HCT116 (cell line): ENCODE measurements around the gene PLRG1. TPM values are rescaled to one million over a fixed set of nuclear protein-coding genes. Genes with fewer than 3 reads are reported as not detected.

Experiments
- ATAC-seq: fragments of 200-7000 bp; cut with Tn5 transposase; 2 replicates; pipeline ENCODE4 v1.9.1; 2020; ENCODE audit warnings: mild to moderate bottlenecking, moderate library complexity
- BruUV-seq: library from RNA; stranded (reverse); fragments of 400-500 nt; replicated peaks from 2 replicates; lab custom pipeline; 2021; lab: Mats Ljungman, UMichigan
- CTCF ChIA-PET: fragments of 300-600 bp; sonication (Branson Sonifier 250); formaldehyde crosslinking; loops from one replicate; lab custom pipeline; 2021; ENCODE audit warnings: antibody characterized with exemption; lab: Charles Lee
- POLR2A ChIA-PET: fragments of 300-600, 350-600 bp; sonication (Branson Sonifier 250); formaldehyde crosslinking; loops from one replicate; lab custom pipeline; 2021; ENCODE audit warnings: antibody characterized with exemption; lab: Charles Lee
- RAD21 ChIA-PET, 2 experiments: fragments of 300-600 bp; sonication (Branson Sonifier 250); formaldehyde crosslinking; loops; one replicate each; lab custom pipeline; 2023; ENCODE audit warnings: low total read pairs in 2 of 2; ENCODE audit not compliant: uncharacterized antibody in 2 of 2, unreplicated experiment in 2 of 2, low non-redundant PET in 1 of 2; lab: Charles Lee
- DNase-seq: peaks from one replicate; pipeline ENCODE4 v3.0.0-alpha.2; 2010; ENCODE audit warnings: low read depth, low spot score
- H2AFZ ChIP-seq: fragments of 200-600 bp; shearing (Covaris generic), sonication (generic); 2 replicates; pipeline ENCODE4 v1.6.1; 2017; ENCODE audit warnings: low read depth, mixed run types, mixed read lengths, antibody characterized with exemption, low read length; ENCODE audit not compliant: poor library complexity, severe bottlenecking
- H3K27ac ChIP-seq: 2 replicates; pipeline ENCODE4 v1.5.1; 2012; ENCODE audit warnings: low read depth, low read length
- H3K27me3 ChIP-seq: fragments of 200-600 bp; sonication (generic); 2 replicates; pipeline ENCODE4 v1.6.1; 2016; ENCODE audit warnings: mixed run types, low read length, mixed read lengths; ENCODE audit not compliant: insufficient read depth
- H3K36me3 ChIP-seq, 2 experiments: fragments of 200-500 bp in 1 of 2; fragments of 200-600 bp in 1 of 2; sonication (Bioruptor generic) in 1 of 2; sonication (generic) in 1 of 2; 2 replicates each; pipeline versions ENCODE4 v1.5.1 to v1.6.1; 2014 to 2016; ENCODE audit warnings: low read length in 2 of 2, inconsistent platforms in 1 of 2, mixed read lengths in 1 of 2, mixed run types in 1 of 2; ENCODE audit not compliant: insufficient read depth in 2 of 2, control insufficient read depth in 1 of 2
- H3K4me1 ChIP-seq, 2 experiments: fragments of 200-600 bp in 1 of 2; sonication (generic) in 1 of 2; 2 replicates each; pipeline versions ENCODE4 v1.5.1 to v1.6.1; 2012 to 2017; ENCODE audit warnings: low read length in 2 of 2, inconsistent platforms in 1 of 2, mild to moderate bottlenecking in 1 of 2, mixed read lengths in 1 of 2, mixed run types in 1 of 2, moderate library complexity in 1 of 2; ENCODE audit not compliant: insufficient read depth in 2 of 2, control insufficient read depth in 1 of 2
- H3K4me2 ChIP-seq: fragments of 200-600 bp; sonication (generic); 2 replicates; pipeline ENCODE4 v1.6.1; 2017; ENCODE audit warnings: mixed run types, low read length, mixed read lengths
- H3K4me3 ChIP-seq, 2 experiments: fragments of 200-600 bp in 1 of 2; sonication (generic) in 1 of 2; replicated peaks in 1 of 2; 2 replicates each; pipeline ENCODE4 v1.5.1; 2011 to 2016; ENCODE audit warnings: low read length in 2 of 2, control low read depth in 1 of 2, low read depth in 1 of 2, mild to moderate bottlenecking in 1 of 2, mixed read lengths in 1 of 2, mixed run types in 1 of 2
- H3K79me2 ChIP-seq: fragments of 200-600 bp; sonication (generic); 2 replicates; pipeline ENCODE4 v1.6.1; 2017; ENCODE audit warnings: mild to moderate bottlenecking, mixed run types, low read length, moderate library complexity, mixed read lengths; ENCODE audit not compliant: insufficient read depth
- H3K9ac ChIP-seq: fragments of 200-600 bp; sonication (generic); 2 replicates; pipeline ENCODE4 v1.6.1; 2016; ENCODE audit warnings: low read length, mixed read lengths
- H3K9me2 ChIP-seq: fragments of 200-600 bp; sonication (generic), shearing (Covaris generic); 2 replicates; pipeline ENCODE4 v1.6.1; 2017; ENCODE audit warnings: mixed run types, mild to moderate bottlenecking, moderate library complexity; ENCODE audit not compliant: insufficient read depth
- H3K9me3 ChIP-seq, 2 experiments: fragments of 200-500 bp in 1 of 2; fragments of 200-600 bp in 1 of 2; sonication (Bioruptor generic) in 1 of 2; sonication (generic) in 1 of 2; 2 replicates each; pipeline ENCODE4 v1.6.1; 2014 to 2017; ENCODE audit warnings: low read length in 2 of 2, mixed read lengths in 2 of 2, inconsistent platforms in 1 of 2, low read depth in 1 of 2, mild to moderate bottlenecking in 1 of 2, mixed run types in 1 of 2, moderate library complexity in 1 of 2; ENCODE audit not compliant: control insufficient read depth in 1 of 2, insufficient read depth in 1 of 2
- H4K20me1 ChIP-seq: fragments of 200-600 bp; sonication (generic), shearing (Covaris generic); 2 replicates; pipeline ENCODE4 v1.6.1; 2017; ENCODE audit warnings: mixed run types, mild to moderate bottlenecking, moderate library complexity; ENCODE audit not compliant: insufficient read depth
- ATF3 ChIP-seq: IDR thresholded peaks from 2 replicates; pipeline ENCODE4 v1.6.1; 2012
- CEBPB ChIP-seq: IDR thresholded peaks from 2 replicates; pipeline ENCODE4 v1.6.1; 2012; ENCODE audit warnings: low read depth
- CTCF ChIP-seq, 3 experiments: fragments of 200-600 bp in 1 of 3; sonication (generic) in 1 of 3; IDR thresholded peaks in 2 of 3; conservative IDR thresholded peaks in 1 of 3; 2 replicates each; pipeline ENCODE4 v1.5.1; 2012 to 2017; ENCODE audit warnings: low read depth in 2 of 3, low read length in 2 of 3, antibody characterized with exemption in 1 of 3, borderline replicate concordance in 1 of 3, control low read depth in 1 of 3, mild to moderate bottlenecking in 1 of 3, mixed read lengths in 1 of 3, mixed run types in 1 of 3, moderate library complexity in 1 of 3; ENCODE audit not compliant: insufficient read depth in 1 of 3
- ELF1 ChIP-seq: IDR thresholded peaks from 2 replicates; pipeline ENCODE4 v1.6.1; 2012; ENCODE audit warnings: low read depth, borderline replicate concordance
- EZH2 ChIP-seq: fragments of 200-600 bp; sonication (generic); IDR thresholded peaks from 2 replicates; pipeline ENCODE4 v1.6.1; 2017; ENCODE audit warnings: antibody characterized with exemption, mixed run types
- EZH2phosphoT487 ChIP-seq: fragments of 200-600 bp; IDR thresholded peaks from 2 replicates; pipeline ENCODE4 v1.6.1; 2018; ENCODE audit warnings: antibody characterized with exemption, borderline replicate concordance
- FOSL1 ChIP-seq: IDR thresholded peaks from 2 replicates; pipeline ENCODE4 v1.6.1; 2012; ENCODE audit warnings: low read depth
- JUND ChIP-seq: IDR thresholded peaks from 2 replicates; pipeline ENCODE4 v1.6.1; 2012
- MAX ChIP-seq: IDR thresholded peaks from 2 replicates; pipeline ENCODE4 v1.6.1; 2012
- POLR2A ChIP-seq: IDR thresholded peaks from 2 replicates; pipeline ENCODE4 v1.7.0; 2011; ENCODE audit warnings: borderline replicate concordance; ENCODE audit not compliant: insufficient read depth, insufficient read length; ENCODE audit errors: extremely low read depth
- POLR2AphosphoS5 ChIP-seq: IDR thresholded peaks from 2 replicates; pipeline ENCODE4 v1.6.1; 2011; ENCODE audit warnings: mild to moderate bottlenecking, low read depth, low read length, moderate library complexity
- RAD21 ChIP-seq: IDR thresholded peaks from 2 replicates; pipeline ENCODE4 v1.6.1; 2012; ENCODE audit warnings: low read depth, mild to moderate bottlenecking
- REST ChIP-seq: IDR thresholded peaks from 2 replicates; pipeline ENCODE4 v1.6.1; 2012; ENCODE audit warnings: low read depth
- SP1 ChIP-seq: IDR thresholded peaks from 2 replicates; pipeline ENCODE4 v1.6.1; 2012; ENCODE audit warnings: low read depth
- SRF ChIP-seq: IDR thresholded peaks from 2 replicates; pipeline ENCODE4 v1.6.1; 2012; ENCODE audit warnings: low read depth
- TCF7L2 ChIP-seq: IDR thresholded peaks from 2 replicates; pipeline ENCODE4 v1.7.0; 2011; ENCODE audit warnings: borderline replicate concordance, inconsistent platforms; ENCODE audit not compliant: insufficient read depth, insufficient read length; ENCODE audit errors: extremely low read depth
- ZBTB33 ChIP-seq: IDR thresholded peaks from 2 replicates; pipeline ENCODE4 v1.6.1; 2011; ENCODE audit warnings: mild to moderate bottlenecking, low read length, moderate library complexity; ENCODE audit not compliant: insufficient replicate concordance; ENCODE audit errors: extremely low read depth
- ZFX ChIP-seq: fragments of 450-650 bp; IDR thresholded peaks from 2 replicates; pipeline ENCODE4 v1.6.1; 2017
- intact Hi-C: fragments of 100-400 bp; cut with micrococcal nuclease; formaldehyde crosslinking; loops from 2 replicates; pipeline ENCODE4 v1.10.0; 2022
- total RNA-seq: library from RNA; stranded (reverse); gene quantifications from one replicate; pipeline ENCODE4 v1.2.1, GENCODE V29; 2021; ENCODE audit not compliant: unreplicated experiment

PLRG1 gene
- total RNA-seq, 1 experiment from 2014 or later: 141 TPM

GRCh38 chr4:154560419-154560801, 10.2 kb upstream of the PLRG1 start:
- intact Hi-C loops: no loop called here
- no peak for TF ChIP-seq EZH2
- TF ChIP-seq POLR2AphosphoS5: no peak
- no peak for TF ChIP-seq POLR2A
- no peak for TF ChIP-seq ZBTB33
- no peak for TF ChIP-seq RAD21
- no peak for TF ChIP-seq FOSL1
- TF ChIP-seq ELF1: no peak
- no peak for TF ChIP-seq SP1
- TF ChIP-seq EZH2phosphoT487: no peak
- no peak for TF ChIP-seq MAX
- TF ChIP-seq REST: no peak
- TF ChIP-seq JUND: no peak
- no peak for TF ChIP-seq ZFX
- no peak for TF ChIP-seq TCF7L2
- no peak for TF ChIP-seq ATF3
- no peak for TF ChIP-seq CTCF (IDR thresholded peaks at IDR 0.05 in 2 of 3, conservative IDR thresholded peaks at IDR 0.05 in 1 of 3; ENCODE audit: borderline replicate concordance in 1 of 3, insufficient read depth in 1 of 3, low read depth in 2 of 3, low read length in 2 of 3)
- no peak for TF ChIP-seq CEBPB
- no peak for TF ChIP-seq SRF
- Histone ChIP-seq H2AFZ (no peak overlapping the region), H3K9me3 (no peaks in the 10 kb centered on the region), H3K4me1 (no peaks in the 10 kb centered on the region), H3K9me2 (no peaks in the 10 kb centered on the region), H3K79me2 (no peaks in the 10 kb centered on the region), H3K4me2 (no peak overlapping the region), H3K4me3 (no peak overlapping the region), H3K9ac (no peak overlapping the region), H3K27ac (no peak overlapping the region), H4K20me1 (no peaks in the 10 kb centered on the region), H3K27me3 (no peaks in the 10 kb centered on the region), H3K36me3 (no peaks in the 10 kb centered on the region)
- RAD21 ChIA-PET: no interaction called here
- ATAC-seq (no peak), DNase-seq (no peak)
- no TSS peak for BruUV-seq
- CTCF ChIA-PET: interaction anchor here (1.9 to 5.6 kb wide), 3 partner anchors 35 to 64 kb away, joined by 6 to 119 read pairs (median 67); no protein-coding TSS in a partner anchor
- POLR2A ChIA-PET: no interaction called here
